Liver (tissue), 3 donors: Measurements from ENCODE around the gene DTWD1.

ENCODE experiments used
- ATF3 ChIP-seq: IDR thresholded peaks from 2 replicates; pipeline ENCODE4 v1.6.1; 2016; ENCODE audit warnings: antibody characterized with exemption
- EGR1 ChIP-seq, 2 donors: IDR thresholded peaks; 2 replicates each; pipeline ENCODE4 v1.6.1; 2016 to 2018; ENCODE audit warnings: antibody characterized with exemption in 2 of 2, low read depth in 2 of 2
- JUND ChIP-seq, 2 donors: IDR thresholded peaks; 2 replicates each; pipeline ENCODE4 v1.6.1; 2016; ENCODE audit warnings: antibody characterized with exemption in 2 of 2
- MAX ChIP-seq: IDR thresholded peaks from 2 replicates; pipeline ENCODE4 v1.6.1; 2016; ENCODE audit warnings: antibody characterized with exemption
- NR2F2 ChIP-seq: IDR thresholded peaks from 2 replicates; pipeline ENCODE4 v1.6.1; 2016; ENCODE audit warnings: antibody characterized with exemption
- RAD21 ChIP-seq, 2 donors: IDR thresholded peaks; 2 replicates each; pipeline ENCODE4 v1.6.1; 2016; ENCODE audit warnings: antibody characterized with exemption in 2 of 2, mild to moderate bottlenecking in 2 of 2
- REST ChIP-seq: IDR thresholded peaks from 2 replicates; pipeline ENCODE4 v1.6.1; 2016; ENCODE audit warnings: antibody characterized with exemption, mild to moderate bottlenecking
- RXRA ChIP-seq, 2 donors: IDR thresholded peaks; 2 replicates each; pipeline ENCODE4 v1.6.1; 2017 to 2018; ENCODE audit warnings: antibody characterized with exemption in 2 of 2, mild to moderate bottlenecking in 1 of 2
- TAF1 ChIP-seq: conservative IDR thresholded peaks from 2 replicates; pipeline ENCODE4 v1.6.1; 2016; ENCODE audit warnings: antibody characterized with exemption, mild to moderate bottlenecking
- YY1 ChIP-seq: IDR thresholded peaks from 2 replicates; pipeline ENCODE4 v1.6.1; 2016; ENCODE audit warnings: antibody characterized with exemption, mild to moderate bottlenecking
- ZBTB33 ChIP-seq: IDR thresholded peaks from 2 replicates; pipeline ENCODE4 v1.6.1; 2016; ENCODE audit warnings: antibody characterized with exemption
- TF ChIP-seq, protein P1 (sequence below): fragments of 150-350 bp; IDR thresholded peaks from 2 replicates; pipeline ENCODE4 v1.5.1; 2017; ENCODE audit warnings: improper control_type of control experiment, low read depth, low read length; ENCODE audit not compliant: missing input control
- donor health status: healthy.
- donor health status: healthy.

- TF ChIP-seq, protein P1, sequence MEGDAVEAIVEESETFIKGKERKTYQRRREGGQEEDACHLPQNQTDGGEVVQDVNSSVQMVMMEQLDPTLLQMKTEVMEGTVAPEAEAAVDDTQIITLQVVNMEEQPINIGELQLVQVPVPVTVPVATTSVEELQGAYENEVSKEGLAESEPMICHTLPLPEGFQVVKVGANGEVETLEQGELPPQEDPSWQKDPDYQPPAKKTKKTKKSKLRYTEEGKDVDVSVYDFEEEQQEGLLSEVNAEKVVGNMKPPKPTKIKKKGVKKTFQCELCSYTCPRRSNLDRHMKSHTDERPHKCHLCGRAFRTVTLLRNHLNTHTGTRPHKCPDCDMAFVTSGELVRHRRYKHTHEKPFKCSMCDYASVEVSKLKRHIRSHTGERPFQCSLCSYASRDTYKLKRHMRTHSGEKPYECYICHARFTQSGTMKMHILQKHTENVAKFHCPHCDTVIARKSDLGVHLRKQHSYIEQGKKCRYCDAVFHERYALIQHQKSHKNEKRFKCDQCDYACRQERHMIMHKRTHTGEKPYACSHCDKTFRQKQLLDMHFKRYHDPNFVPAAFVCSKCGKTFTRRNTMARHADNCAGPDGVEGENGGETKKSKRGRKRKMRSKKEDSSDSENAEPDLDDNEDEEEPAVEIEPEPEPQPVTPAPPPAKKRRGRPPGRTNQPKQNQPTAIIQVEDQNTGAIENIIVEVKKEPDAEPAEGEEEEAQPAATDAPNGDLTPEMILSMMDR = no peak
- TF ChIP-seq ATF3 = no peak
- no peak for TF ChIP-seq JUND (IDR thresholded peaks at IDR 0.05)
- TF ChIP-seq MAX = no peak
- no peak for TF ChIP-seq RXRA (IDR thresholded peaks at IDR 0.05)
- no peak for TF ChIP-seq YY1
- no peak for TF ChIP-seq EGR1 (IDR thresholded peaks at IDR 0.05; ENCODE audit: low read depth in 2 of 2)
- no peak for TF ChIP-seq RAD21 (IDR thresholded peaks at IDR 0.05)
- no peak for TF ChIP-seq REST
- no peak for TF ChIP-seq TAF1
- no peak for TF ChIP-seq ZBTB33
- TF ChIP-seq NR2F2 = no peak
Measured at GRCh38 chr15:49688135-49688790, 67.4 kb downstream of the DTWD1 start.
